Measurements from ENCODE around the gene APMAP. TPM values are rescaled to one million over a fixed set of nuclear protein-coding genes. Genes with fewer than 3 reads are reported as not detected.
"Not testable (repeated sequence)": the region's sequence is repeated elsewhere in the genome, so short reads cannot be mapped to it uniquely, and the experiment has no call there.

The APMAP gene
- total and polyA plus RNA-seq, 9 of the 15 experiments (the other 6 are each of a cell fraction or from before 2014, with no cell fraction given): 6.7 to 18.2 (median 14.4) TPM

- in situ Hi-C loops (cut with MboI); FAIRE-seq; H3K4me3 ChIP-seq; DNase-seq (ENCODE audit: extremely low read depth in 1 of 4, low spot score in 3 of 4); H3K9me3 ChIP-seq (replicated peaks; ENCODE audit: control insufficient read depth, insufficient read depth, low read depth, low read length); H3K4me1 ChIP-seq (replicated peaks in 1 of 2; ENCODE audit: control insufficient read depth in 2 of 2, insufficient read depth in 2 of 2, low read length in 2 of 2); H4K20me1 ChIP-seq (replicated peaks; ENCODE audit: control insufficient read depth, insufficient read depth, low read length); H3K9me1 ChIP-seq (ENCODE audit: control insufficient read depth, insufficient read depth, low read length); H3K27me3 ChIP-seq (ENCODE audit: control insufficient read depth in 2 of 2, insufficient read depth in 2 of 2, low read length in 2 of 2); BruUV-seq (replicated peaks); H3K27ac ChIP-seq (ENCODE audit: extremely low read depth, low read depth, low read length); POLR2A ChIA-PET; H3K79me2 ChIP-seq (ENCODE audit: control insufficient read depth, insufficient read depth, low read length); H3K4me2 ChIP-seq (ENCODE audit: insufficient read depth, low read length); H2AFZ ChIP-seq (ENCODE audit: low read depth, low read length); intact Hi-C loops (cut with micrococcal nuclease); H3K9ac ChIP-seq (ENCODE audit: insufficient read depth in 1 of 2, low read depth in 2 of 2, low read length in 2 of 2); ATAC-seq; H3K36me3 ChIP-seq (ENCODE audit: control insufficient read depth, insufficient read depth, low read length); CTCF ChIA-PET (ENCODE audit: low intra/inter-chr PET ratio): not testable (repeated sequence)
- TF ChIP-seq RAD21 (CRISPR knock-in tag; conservative IDR thresholded peaks at IDR 0.05 in 1 of 2, IDR thresholded peaks at IDR 0.05 in 1 of 2): 0 out of 4 replicates have a peak, but pooled peaks have one; percentile 4 to 34
- 5% methylated on average over 12 of the region's 13 CpGs for WGBS (ENCODE audit: insufficient coverage, low coverage, missing lambda C conversion rate)
These were observed 62.5 kb downstream of the APMAP start for GRCh38 chr20:24929867-24930723.

DNA sequence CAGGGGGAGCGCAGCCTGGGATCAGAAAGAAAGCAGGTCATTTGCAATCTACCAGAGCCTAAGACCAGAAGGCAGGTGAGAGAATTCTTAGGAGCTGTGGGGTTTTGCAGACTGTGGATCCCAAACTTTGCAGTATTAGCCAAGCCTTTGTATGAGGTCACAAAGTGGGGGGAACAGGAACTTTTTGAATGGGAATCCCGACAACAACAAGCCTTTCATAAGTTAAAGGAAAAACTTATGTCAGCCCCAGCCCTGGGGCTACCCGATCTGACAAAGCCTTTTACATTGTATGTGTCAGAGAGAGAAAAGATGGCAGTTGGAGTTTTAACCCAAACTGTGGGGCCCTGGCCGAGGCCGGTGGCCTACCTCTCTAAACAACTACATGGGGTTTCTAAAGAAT, 63.3 kb downstream of the APMAP start:
- CTCF ChIA-PET (ENCODE audit: low intra/inter-chr PET ratio); FAIRE-seq; H3K79me2 ChIP-seq (ENCODE audit: control insufficient read depth, insufficient read depth, low read length); H4K20me1 ChIP-seq (replicated peaks; ENCODE audit: control insufficient read depth, insufficient read depth, low read length); DNase-seq (ENCODE audit: extremely low read depth in 1 of 4, low spot score in 3 of 4); H3K9me1 ChIP-seq (ENCODE audit: control insufficient read depth, insufficient read depth, low read length); POLR2A ChIA-PET; BruUV-seq (replicated peaks); ATAC-seq; H2AFZ ChIP-seq (ENCODE audit: low read depth, low read length); H3K4me1 ChIP-seq (replicated peaks in 1 of 2; ENCODE audit: control insufficient read depth in 2 of 2, insufficient read depth in 2 of 2, low read length in 2 of 2); H3K9ac ChIP-seq (ENCODE audit: insufficient read depth in 1 of 2, low read depth in 2 of 2, low read length in 2 of 2); in situ Hi-C loops (cut with MboI); H3K4me3 ChIP-seq; H3K9me3 ChIP-seq (replicated peaks; ENCODE audit: control insufficient read depth, insufficient read depth, low read depth, low read length); H3K27me3 ChIP-seq (ENCODE audit: control insufficient read depth in 2 of 2, insufficient read depth in 2 of 2, low read length in 2 of 2); H3K4me2 ChIP-seq (ENCODE audit: insufficient read depth, low read length); H3K27ac ChIP-seq (ENCODE audit: extremely low read depth, low read depth, low read length); intact Hi-C loops (cut with micrococcal nuclease); H3K36me3 ChIP-seq (ENCODE audit: control insufficient read depth, insufficient read depth, low read length): not testable (repeated sequence)
- 0% methylated on average over 2 of the region's 5 CpGs for WGBS (ENCODE audit: insufficient coverage, low coverage, missing lambda C conversion rate)

DNA sequence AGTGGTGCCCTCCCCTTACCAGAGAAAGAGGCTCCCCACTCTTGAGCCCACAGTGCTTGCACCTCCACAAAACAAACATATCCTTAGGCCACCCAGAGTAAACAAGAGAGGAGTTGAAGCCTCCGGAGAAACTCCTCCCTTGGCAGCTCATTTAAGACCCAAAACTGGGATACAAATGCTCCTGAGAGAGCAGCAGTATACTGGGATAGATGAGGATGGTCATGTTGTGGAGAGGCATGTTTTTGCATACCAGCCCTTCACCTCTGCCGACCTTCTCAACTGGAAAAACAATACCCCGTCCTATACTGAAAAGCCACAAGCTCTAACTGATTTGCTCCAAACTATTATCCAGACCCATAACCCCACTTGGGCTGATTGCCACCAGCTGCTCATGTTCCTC, 71.8 kb downstream of the APMAP start:
- DNase-seq (ENCODE audit: extremely low read depth in 1 of 4, low spot score in 3 of 4); intact Hi-C loops (cut with micrococcal nuclease); H3K27ac ChIP-seq (ENCODE audit: extremely low read depth, low read depth, low read length); H3K4me1 ChIP-seq (replicated peaks in 1 of 2; ENCODE audit: control insufficient read depth in 2 of 2, insufficient read depth in 2 of 2, low read length in 2 of 2); H3K4me3 ChIP-seq; H3K79me2 ChIP-seq (ENCODE audit: control insufficient read depth, insufficient read depth, low read length); ATAC-seq; CTCF ChIA-PET (ENCODE audit: low intra/inter-chr PET ratio); H4K20me1 ChIP-seq (replicated peaks; ENCODE audit: control insufficient read depth, insufficient read depth, low read length); H3K9ac ChIP-seq (ENCODE audit: insufficient read depth in 1 of 2, low read depth in 2 of 2, low read length in 2 of 2); H3K36me3 ChIP-seq (ENCODE audit: control insufficient read depth, insufficient read depth, low read length); H3K9me3 ChIP-seq (replicated peaks; ENCODE audit: control insufficient read depth, insufficient read depth, low read depth, low read length); H3K27me3 ChIP-seq (ENCODE audit: control insufficient read depth in 2 of 2, insufficient read depth in 2 of 2, low read length in 2 of 2); H3K9me1 ChIP-seq (ENCODE audit: control insufficient read depth, insufficient read depth, low read length); H2AFZ ChIP-seq (ENCODE audit: low read depth, low read length); BruUV-seq (replicated peaks); FAIRE-seq; H3K4me2 ChIP-seq (ENCODE audit: insufficient read depth, low read length); POLR2A ChIA-PET: not testable (repeated sequence)
- 0% methylated on average over 1 of the region's 3 CpGs for WGBS (ENCODE audit: insufficient coverage, low coverage, missing lambda C conversion rate)
- in situ Hi-C loops (cut with MboI): loop anchor here (25.0 kb wide), 1 partner anchor 758 kb away; no protein-coding TSS in a partner anchor

Measured in K562 (cell line).